ENCODE data around the gene MVD. TPM values are rescaled to one million over a fixed set of nuclear protein-coding genes. Genes with fewer than 3 reads are reported as not detected.

MVD gene
- total RNA-seq, 1 donor from 2014 or later = 59.0 TPM

DNA sequence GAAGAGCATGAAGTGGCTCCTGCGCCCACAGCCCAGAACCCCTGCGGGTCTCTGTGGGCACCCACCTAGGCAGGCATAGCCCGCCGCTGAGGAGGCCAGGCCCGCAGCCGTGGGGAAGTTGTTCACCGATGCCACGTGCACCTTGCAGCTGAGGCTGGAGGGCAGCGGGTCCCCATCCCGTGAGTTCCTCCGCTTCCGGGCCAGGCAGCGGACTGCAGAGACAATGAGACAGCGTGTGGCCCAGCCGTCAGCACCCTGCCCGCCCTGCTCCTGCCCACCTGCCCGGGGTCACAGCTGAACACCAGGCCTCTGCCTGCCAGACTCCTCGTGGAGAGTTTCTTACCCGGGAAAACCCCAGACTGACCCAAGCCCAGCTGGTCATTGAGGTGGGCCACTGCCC, 5.5 kb downstream of the MVD start:
- no peak for DNase-seq (ENCODE audit: extremely low spot score, unreplicated experiment)
- H3K27ac Mint-ChIP-seq = no peak overlapping the region
- TF ChIP-seq, protein P1, sequence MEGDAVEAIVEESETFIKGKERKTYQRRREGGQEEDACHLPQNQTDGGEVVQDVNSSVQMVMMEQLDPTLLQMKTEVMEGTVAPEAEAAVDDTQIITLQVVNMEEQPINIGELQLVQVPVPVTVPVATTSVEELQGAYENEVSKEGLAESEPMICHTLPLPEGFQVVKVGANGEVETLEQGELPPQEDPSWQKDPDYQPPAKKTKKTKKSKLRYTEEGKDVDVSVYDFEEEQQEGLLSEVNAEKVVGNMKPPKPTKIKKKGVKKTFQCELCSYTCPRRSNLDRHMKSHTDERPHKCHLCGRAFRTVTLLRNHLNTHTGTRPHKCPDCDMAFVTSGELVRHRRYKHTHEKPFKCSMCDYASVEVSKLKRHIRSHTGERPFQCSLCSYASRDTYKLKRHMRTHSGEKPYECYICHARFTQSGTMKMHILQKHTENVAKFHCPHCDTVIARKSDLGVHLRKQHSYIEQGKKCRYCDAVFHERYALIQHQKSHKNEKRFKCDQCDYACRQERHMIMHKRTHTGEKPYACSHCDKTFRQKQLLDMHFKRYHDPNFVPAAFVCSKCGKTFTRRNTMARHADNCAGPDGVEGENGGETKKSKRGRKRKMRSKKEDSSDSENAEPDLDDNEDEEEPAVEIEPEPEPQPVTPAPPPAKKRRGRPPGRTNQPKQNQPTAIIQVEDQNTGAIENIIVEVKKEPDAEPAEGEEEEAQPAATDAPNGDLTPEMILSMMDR (conservative IDR thresholded peaks at IDR 0.05) = no peak
- no peaks in the 10 kb centered on the region for H3K27me3 Mint-ChIP-seq
- H3K9me3 Mint-ChIP-seq = no peaks in the 10 kb centered on the region
- H3K4me3 Mint-ChIP-seq = no peak overlapping the region
- no peaks in the 10 kb centered on the region for H3K36me3 Mint-ChIP-seq
- no peaks in the 10 kb centered on the region for H3K4me1 Mint-ChIP-seq (ENCODE audit: unreplicated experiment)

DNA sequence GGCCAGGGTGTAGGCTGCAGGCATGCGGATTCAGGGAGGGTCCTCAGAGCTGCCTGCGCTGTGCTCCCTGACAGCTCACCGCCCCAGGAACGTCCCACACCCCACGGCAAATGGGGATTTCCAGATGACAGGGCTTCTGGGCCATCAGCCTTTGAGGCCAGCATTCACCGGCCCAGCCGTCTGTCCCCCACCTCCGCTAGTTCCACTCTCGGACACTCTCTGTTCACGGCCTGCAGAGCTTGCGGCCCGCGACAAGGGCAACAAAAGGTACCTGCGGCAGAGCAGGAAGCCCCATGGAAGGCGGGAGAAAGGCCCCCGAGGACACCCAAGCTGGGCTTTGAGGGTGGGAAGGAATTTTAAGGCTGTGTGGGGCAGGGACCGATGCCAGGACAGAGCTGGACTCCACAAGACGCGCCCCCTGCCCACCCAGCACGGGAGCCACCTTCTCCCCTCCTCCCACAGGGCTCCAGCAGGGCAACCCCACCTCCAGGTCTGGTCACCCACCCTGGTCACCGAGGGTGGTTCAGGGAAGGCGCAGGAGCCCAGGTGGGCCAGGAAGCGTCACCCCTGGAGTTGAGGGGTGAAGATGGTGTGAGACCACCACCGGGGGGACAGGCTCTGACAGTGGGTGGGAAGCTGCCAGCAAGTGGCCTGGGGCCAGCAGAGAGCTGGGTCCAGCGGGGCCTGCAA, 6.5 kb downstream of the MVD start:
- Mint-ChIP-seq H3K36me3 (no peaks in the 10 kb centered on the region), H3K27ac (no peak overlapping the region), H3K27me3 (no peaks in the 10 kb centered on the region), H3K4me1 (ENCODE audit: unreplicated experiment) (no peaks in the 10 kb centered on the region), H3K4me3 (no peak overlapping the region), H3K9me3 (no peaks in the 10 kb centered on the region)
- TF ChIP-seq, protein P1 (conservative IDR thresholded peaks at IDR 0.05) = no peak
- no peak for DNase-seq (ENCODE audit: extremely low spot score, unreplicated experiment)

DNA sequence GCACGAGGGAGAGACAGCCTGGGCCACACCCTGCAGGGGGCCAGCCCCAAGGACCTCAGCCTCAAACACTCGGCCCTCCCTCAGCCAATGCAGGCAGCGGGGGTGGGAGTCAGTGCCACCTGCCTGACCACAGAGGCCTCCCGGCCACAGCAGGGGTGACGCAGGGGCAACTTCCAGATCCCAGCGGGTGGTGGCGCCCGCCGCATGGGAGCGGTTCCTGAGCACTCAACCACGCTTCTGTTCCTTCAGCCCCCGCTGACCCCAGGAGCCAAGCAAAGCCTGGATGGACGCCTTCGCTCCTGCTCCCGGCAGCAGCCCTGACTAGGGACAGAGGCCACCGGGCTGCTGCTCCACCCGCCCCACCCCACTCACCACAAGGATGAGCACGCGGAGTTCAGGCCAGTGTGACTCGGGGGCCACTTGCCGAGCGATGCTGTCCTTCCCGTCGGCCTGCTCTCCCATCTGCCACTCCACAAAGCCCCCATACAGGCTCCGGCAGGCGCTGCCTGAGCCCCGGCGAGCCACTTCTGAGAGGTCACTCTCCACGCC, 7.1 kb downstream of the MVD start:
- H3K9me3 Mint-ChIP-seq = no peaks in the 10 kb centered on the region
- H3K4me3 Mint-ChIP-seq = no peak overlapping the region
- H3K36me3 Mint-ChIP-seq = no peaks in the 10 kb centered on the region
- no peak for DNase-seq (ENCODE audit: extremely low spot score, unreplicated experiment)
- no peak overlapping the region for H3K27ac Mint-ChIP-seq
- no peaks in the 10 kb centered on the region for H3K4me1 Mint-ChIP-seq (ENCODE audit: unreplicated experiment)
- no peaks in the 10 kb centered on the region for H3K27me3 Mint-ChIP-seq
- TF ChIP-seq, protein P1 (conservative IDR thresholded peaks at IDR 0.05) = no peak

- H3K4me3 Mint-ChIP-seq = no peak overlapping the region
- H3K4me1 Mint-ChIP-seq (ENCODE audit: unreplicated experiment) = no peaks in the 10 kb centered on the region
- H3K9me3 Mint-ChIP-seq = no peaks in the 10 kb centered on the region
- TF ChIP-seq, protein P1 (conservative IDR thresholded peaks at IDR 0.05) = no peak
- no peak for DNase-seq (ENCODE audit: extremely low spot score, unreplicated experiment)
- no peak overlapping the region for H3K27ac Mint-ChIP-seq
- H3K27me3 Mint-ChIP-seq = no peaks in the 10 kb centered on the region
- no peaks in the 10 kb centered on the region for H3K36me3 Mint-ChIP-seq
Observed at GRCh38 chr16:88655053-88655732, 7.7 kb downstream of the MVD start.

DNA sequence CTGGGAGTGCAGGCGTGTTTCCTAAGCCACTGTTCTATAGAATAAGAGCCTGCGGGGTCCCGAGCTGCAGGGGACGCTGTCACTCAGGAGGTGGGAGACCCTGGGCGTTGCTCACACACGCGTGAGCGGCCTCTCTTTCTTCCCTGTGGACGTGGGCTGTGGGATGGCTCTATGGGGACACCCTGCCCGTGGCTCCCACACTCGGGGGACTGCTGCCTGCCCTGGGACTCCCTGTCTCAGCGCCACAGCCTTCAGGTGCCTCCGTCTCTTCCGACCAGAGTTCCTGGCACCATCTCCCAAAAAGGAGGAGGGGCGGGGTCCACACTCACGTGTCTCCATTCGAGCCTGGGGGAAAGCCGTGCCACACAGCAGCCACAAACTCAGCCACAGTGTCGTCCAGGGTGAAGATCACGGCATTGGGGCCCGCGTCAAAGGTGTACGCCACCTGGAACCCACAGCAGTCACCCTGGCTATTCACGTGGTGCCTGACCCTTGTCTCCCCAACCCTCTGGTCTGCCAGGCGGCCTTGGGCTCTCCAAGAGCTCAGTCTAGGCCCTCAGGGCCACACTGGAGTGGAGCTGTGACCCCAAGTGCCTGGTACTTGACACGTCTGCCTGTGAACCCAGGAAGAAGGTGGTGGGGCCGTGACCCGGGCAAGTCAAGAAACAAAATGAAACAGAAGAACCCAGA, 8.4 kb downstream of the MVD start:
- TF ChIP-seq, protein P1 (conservative IDR thresholded peaks at IDR 0.05) = no peak
- Mint-ChIP-seq H3K4me1 (ENCODE audit: unreplicated experiment) (no peaks in the 10 kb centered on the region), H3K27me3 (no peaks in the 10 kb centered on the region), H3K9me3 (no peaks in the 10 kb centered on the region), H3K36me3 (no peaks in the 10 kb centered on the region), H3K4me3 (no peak overlapping the region), H3K27ac (no peak overlapping the region)
- DNase-seq (ENCODE audit: extremely low spot score, unreplicated experiment) = no peak
